PC-9 (cell line): Measurements from ENCODE around the gene ZFHX2.

Experiments
- EZH2 ChIP-seq: fragments of 200-600 bp; sonication (generic); IDR thresholded peaks from 2 replicates; pipeline ENCODE4 v1.8.0; 2017; ENCODE audit warnings: antibody characterized with exemption, low read depth
- TF ChIP-seq, protein P1 (sequence below): fragments of 200-600 bp; sonication (generic); conservative IDR thresholded peaks from 2 replicates; pipeline ENCODE4 v1.6.1; 2017; ENCODE audit warnings: mixed run types, antibody characterized with exemption, mild to moderate bottlenecking, moderate library complexity

DNA sequence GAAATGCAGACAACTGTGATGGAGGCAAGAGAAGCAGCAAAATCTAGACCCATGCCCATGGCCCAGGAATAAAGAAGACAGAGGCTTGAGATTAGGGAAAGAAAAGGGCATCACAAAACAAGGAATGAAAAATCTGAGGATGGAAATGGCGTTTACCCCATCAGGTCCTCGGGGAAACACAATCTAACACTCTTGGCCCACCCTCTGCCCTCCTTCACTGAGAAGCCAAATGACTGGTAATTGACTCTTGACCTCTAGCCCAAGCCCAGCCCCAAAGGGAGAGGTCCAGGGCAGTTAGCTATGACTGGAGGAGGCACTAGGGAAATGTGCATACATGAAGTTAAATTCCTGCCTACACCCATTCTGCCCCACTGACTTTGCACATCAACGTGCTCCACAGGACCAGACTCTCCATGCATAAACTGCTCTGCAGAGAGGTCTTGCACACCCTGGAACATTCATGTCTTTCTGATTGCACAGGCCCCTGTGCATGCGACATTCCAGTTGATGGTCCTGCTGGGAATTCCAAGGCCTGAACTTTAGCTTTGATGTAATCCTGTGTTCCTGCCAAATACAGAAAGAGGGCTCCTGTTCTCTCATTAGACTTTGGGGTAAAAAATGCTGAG is 5.7 kb downstream of the ZFHX2 start:
- TF ChIP-seq, protein P1, sequence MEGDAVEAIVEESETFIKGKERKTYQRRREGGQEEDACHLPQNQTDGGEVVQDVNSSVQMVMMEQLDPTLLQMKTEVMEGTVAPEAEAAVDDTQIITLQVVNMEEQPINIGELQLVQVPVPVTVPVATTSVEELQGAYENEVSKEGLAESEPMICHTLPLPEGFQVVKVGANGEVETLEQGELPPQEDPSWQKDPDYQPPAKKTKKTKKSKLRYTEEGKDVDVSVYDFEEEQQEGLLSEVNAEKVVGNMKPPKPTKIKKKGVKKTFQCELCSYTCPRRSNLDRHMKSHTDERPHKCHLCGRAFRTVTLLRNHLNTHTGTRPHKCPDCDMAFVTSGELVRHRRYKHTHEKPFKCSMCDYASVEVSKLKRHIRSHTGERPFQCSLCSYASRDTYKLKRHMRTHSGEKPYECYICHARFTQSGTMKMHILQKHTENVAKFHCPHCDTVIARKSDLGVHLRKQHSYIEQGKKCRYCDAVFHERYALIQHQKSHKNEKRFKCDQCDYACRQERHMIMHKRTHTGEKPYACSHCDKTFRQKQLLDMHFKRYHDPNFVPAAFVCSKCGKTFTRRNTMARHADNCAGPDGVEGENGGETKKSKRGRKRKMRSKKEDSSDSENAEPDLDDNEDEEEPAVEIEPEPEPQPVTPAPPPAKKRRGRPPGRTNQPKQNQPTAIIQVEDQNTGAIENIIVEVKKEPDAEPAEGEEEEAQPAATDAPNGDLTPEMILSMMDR = no peak
- TF ChIP-seq EZH2 = no peak
